ENCODE results near the gene IGSF9B. TPM values are rescaled to one million over a fixed set of nuclear protein-coding genes. Genes with fewer than 3 reads are reported as not detected.
"Not testable (repeated sequence)": the region's sequence is repeated elsewhere in the genome, so short reads cannot be mapped to it uniquely, and the experiment has no call there.

The IGSF9B gene, protein sequence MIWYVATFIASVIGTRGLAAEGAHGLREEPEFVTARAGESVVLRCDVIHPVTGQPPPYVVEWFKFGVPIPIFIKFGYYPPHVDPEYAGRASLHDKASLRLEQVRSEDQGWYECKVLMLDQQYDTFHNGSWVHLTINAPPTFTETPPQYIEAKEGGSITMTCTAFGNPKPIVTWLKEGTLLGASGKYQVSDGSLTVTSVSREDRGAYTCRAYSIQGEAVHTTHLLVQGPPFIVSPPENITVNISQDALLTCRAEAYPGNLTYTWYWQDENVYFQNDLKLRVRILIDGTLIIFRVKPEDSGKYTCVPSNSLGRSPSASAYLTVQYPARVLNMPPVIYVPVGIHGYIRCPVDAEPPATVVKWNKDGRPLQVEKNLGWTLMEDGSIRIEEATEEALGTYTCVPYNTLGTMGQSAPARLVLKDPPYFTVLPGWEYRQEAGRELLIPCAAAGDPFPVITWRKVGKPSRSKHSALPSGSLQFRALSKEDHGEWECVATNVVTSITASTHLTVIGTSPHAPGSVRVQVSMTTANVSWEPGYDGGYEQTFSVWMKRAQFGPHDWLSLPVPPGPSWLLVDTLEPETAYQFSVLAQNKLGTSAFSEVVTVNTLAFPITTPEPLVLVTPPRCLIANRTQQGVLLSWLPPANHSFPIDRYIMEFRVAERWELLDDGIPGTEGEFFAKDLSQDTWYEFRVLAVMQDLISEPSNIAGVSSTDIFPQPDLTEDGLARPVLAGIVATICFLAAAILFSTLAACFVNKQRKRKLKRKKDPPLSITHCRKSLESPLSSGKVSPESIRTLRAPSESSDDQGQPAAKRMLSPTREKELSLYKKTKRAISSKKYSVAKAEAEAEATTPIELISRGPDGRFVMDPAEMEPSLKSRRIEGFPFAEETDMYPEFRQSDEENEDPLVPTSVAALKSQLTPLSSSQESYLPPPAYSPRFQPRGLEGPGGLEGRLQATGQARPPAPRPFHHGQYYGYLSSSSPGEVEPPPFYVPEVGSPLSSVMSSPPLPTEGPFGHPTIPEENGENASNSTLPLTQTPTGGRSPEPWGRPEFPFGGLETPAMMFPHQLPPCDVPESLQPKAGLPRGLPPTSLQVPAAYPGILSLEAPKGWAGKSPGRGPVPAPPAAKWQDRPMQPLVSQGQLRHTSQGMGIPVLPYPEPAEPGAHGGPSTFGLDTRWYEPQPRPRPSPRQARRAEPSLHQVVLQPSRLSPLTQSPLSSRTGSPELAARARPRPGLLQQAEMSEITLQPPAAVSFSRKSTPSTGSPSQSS (N-terminal part only)
- total RNA-seq, result 10 to 100 TPM; 18.7 to 22.3 (median 22.1) TPM

GRCh38 chr11:133956650-133957633, at the start of gene IGSF9B:
IGSF9B (minus strand) TSS chr11:133956968; CDS start chr11:133956754, 214 bp downstream.
- ATAC-seq, result peak; percentile 94

DNA sequence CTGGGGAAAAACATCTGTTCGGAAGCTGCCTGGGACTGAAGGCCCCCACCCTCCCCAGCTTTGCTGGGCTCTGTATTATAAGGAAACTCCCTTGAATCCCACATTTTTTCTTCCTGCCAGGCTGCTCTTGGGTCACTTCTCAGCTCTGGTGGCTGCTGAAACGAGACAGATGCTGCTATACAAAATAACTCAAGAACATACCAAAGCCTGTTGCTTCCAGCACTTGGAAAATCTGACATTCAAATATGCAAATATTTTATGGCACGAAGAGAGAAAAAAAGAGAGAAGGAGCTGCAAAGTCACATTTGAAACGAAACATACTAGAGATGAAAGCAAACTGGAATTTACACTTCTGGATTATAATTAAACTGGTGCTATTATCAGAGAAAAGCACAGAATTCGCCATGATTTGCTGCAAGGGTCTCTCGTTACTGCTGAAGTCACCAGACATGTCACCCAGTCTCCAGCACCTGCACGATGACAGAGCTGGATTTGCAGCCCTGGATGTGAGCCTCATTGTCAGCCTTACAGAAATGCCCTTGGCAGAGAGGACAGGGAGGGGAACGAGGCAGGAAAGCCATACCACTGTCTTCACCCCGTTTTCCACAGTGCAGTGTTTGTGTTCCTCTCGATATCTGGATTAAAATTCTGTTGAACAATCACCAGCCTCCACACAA, 47.9 kb upstream of the IGSF9B start:
- no peak overlapping the region for H3K4me3 Mint-ChIP-seq
- H3K4me1 Mint-ChIP-seq (ENCODE audit: low read depth), result no peaks in the 10 kb centered on the region
- DNase-seq, result no peak
- no peak for ATAC-seq
- H3K9me3 Mint-ChIP-seq, result no peaks in the 10 kb centered on the region
- H3K27me3 Mint-ChIP-seq (ENCODE audit: low read depth), result peaks cover 4% of the 10 kb centered on the region
- H3K36me3 Mint-ChIP-seq (ENCODE audit: insufficient read depth), result no peaks in the 10 kb centered on the region

More at GRCh38 chr11:133956650-133957633, at the start of gene IGSF9B:
- Mint-ChIP-seq H3K27me3 (ENCODE audit: low read depth) (peaks cover 20% of the 10 kb centered on the region), H3K4me1 (ENCODE audit: low read depth) (peaks cover 41% of the 10 kb centered on the region), H3K36me3 (ENCODE audit: insufficient read depth) (no peaks in the 10 kb centered on the region), H3K9me3 (no peaks in the 10 kb centered on the region), H3K4me3 (peak within 1 kb of the TSS; percentile 88)
- peak; percentile 89 for DNase-seq

DNA sequence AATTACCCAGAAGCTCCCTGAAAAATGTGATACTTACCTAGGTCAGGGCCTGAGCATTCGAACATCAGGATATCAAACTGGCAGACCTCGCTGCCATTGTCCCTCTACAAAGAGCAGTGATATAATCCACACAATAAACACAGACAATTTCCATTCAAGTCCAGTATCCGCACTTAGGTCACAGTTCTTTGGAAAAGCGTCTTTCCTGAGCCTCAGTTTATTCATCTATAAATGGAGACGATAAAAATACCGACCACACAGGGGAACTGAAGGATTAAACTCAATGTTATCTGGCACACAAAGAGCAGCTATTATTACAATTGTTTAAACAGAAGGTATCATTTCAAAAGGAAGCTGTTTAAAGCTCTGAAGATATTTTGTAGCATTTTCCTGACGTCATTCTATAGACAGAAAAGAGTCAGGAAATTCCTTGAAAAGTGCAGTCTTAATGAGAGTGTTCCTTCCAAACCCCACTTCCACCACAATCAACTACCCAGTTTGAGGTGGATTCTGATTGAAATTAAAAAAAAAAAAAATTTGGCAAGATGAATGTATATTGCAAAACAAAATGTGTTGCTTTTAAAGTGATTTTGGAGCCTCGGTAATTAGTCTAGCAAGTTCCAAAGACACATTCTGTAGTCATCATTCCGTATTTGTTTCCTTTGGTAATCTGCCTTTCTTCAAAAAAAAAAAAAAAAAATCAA, 47.2 kb upstream of the IGSF9B start:
- ATAC-seq (no peak), DNase-seq (no peak)
- Mint-ChIP-seq H3K9me3 (no peaks in the 10 kb centered on the region), H3K27me3 (ENCODE audit: low read depth) (peaks cover 1% of the 10 kb centered on the region), H3K36me3 (ENCODE audit: insufficient read depth) (no peaks in the 10 kb centered on the region), H3K4me3 (no peak overlapping the region), H3K4me1 (ENCODE audit: low read depth) (no peaks in the 10 kb centered on the region)

DNA sequence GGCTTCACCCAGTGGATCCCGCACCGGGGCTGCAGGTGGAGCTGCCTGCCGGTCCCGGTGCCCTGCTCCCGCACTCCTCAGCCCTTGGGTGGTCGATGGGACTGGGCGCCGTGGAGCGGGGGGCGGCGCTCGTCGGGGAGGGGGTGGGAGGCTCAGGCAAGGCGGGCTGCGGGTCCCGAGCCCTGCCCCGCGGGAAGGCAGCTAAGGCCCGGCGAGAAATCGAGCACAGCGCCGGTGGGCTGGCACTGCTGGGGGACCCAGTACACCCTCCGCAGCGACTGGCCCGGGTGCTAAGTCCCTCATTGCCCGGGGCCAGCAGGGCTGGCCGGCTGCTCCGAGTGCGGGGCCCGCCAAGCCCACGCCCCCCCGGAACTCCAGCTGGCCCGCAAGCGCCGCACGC, 46.1 kb upstream of the IGSF9B start:
- not testable (repeated sequence) for H3K9me3 Mint-ChIP-seq; DNase-seq; H3K4me1 Mint-ChIP-seq (ENCODE audit: low read depth); H3K27me3 Mint-ChIP-seq (ENCODE audit: low read depth); H3K4me3 Mint-ChIP-seq; H3K36me3 Mint-ChIP-seq (ENCODE audit: insufficient read depth); ATAC-seq

GRCh38 chr11:134002338-134002737, 45.6 kb upstream of the IGSF9B start:
- not testable (repeated sequence) for H3K4me3 Mint-ChIP-seq; DNase-seq; ATAC-seq; H3K36me3 Mint-ChIP-seq (ENCODE audit: insufficient read depth); H3K9me3 Mint-ChIP-seq; H3K4me1 Mint-ChIP-seq (ENCODE audit: low read depth); H3K27me3 Mint-ChIP-seq (ENCODE audit: low read depth)

DNA sequence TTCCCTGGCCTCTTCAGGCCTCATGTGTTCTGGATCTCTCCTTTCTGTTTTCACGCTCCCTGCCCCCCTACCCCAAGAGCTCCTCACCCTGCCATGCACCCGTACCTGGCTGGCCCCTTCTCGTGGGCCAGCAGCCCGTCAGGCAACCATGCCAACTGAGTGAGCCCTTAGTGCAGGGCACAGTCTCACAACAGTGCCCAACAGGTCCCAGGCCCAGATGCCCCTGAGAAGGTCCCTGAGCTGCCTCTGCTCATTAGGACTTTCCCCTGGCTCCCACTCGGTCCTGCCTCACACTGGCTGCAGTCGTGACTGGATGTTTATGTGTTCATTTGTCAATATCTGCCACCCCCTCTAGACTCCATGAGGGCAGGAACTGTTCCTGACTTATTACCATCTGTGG, 44.8 kb upstream of the IGSF9B start:
- Mint-ChIP-seq H3K9me3 (no peaks in the 10 kb centered on the region), H3K36me3 (ENCODE audit: insufficient read depth) (no peaks in the 10 kb centered on the region), H3K4me3 (no peak overlapping the region), H3K4me1 (ENCODE audit: low read depth) (no peaks in the 10 kb centered on the region), H3K27me3 (ENCODE audit: low read depth) (no peaks in the 10 kb centered on the region)
- DNase-seq, result no peak
- no peak for ATAC-seq

DNA sequence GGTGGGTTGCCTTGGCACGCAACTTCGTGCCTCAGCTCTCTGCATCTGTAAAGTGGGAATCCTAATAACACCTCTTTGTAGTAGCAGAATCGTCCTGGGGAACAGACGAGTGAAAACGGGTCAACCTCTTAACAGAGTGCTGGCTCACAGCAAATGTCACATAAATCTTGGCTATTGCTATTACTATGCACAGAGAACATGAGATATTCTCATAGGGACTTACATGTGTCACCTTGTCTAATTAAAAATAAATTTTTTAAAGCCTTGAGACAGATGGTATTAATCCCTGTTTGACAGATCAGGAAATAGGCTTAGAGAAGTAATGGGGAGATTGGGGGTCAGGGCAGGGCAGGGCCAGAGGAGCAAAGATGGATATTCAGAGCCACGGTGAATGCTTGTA, 44.3 kb upstream of the IGSF9B start:
- ATAC-seq, result no peak
- Mint-ChIP-seq H3K36me3 (ENCODE audit: insufficient read depth) (no peaks in the 10 kb centered on the region), H3K4me1 (ENCODE audit: low read depth) (no peaks in the 10 kb centered on the region), H3K4me3 (no peak overlapping the region), H3K9me3 (no peaks in the 10 kb centered on the region), H3K27me3 (ENCODE audit: low read depth) (no peaks in the 10 kb centered on the region)
- no peak for DNase-seq

- ATAC-seq (no peak), DNase-seq (no peak)
- Mint-ChIP-seq H3K27me3 (ENCODE audit: low read depth) (peaks cover 3% of the 10 kb centered on the region), H3K36me3 (ENCODE audit: insufficient read depth) (no peaks in the 10 kb centered on the region), H3K9me3 (no peaks in the 10 kb centered on the region), H3K4me3 (no peak overlapping the region), H3K4me1 (ENCODE audit: low read depth) (peaks cover 1% of the 10 kb centered on the region)
Observed at GRCh38 chr11:133999355-133999754, 42.6 kb upstream of the IGSF9B start.

- Mint-ChIP-seq H3K36me3 (ENCODE audit: insufficient read depth) (no peaks in the 10 kb centered on the region), H3K27me3 (ENCODE audit: low read depth) (peaks cover 3% of the 10 kb centered on the region), H3K9me3 (no peaks in the 10 kb centered on the region), H3K4me3 (no peak overlapping the region), H3K4me1 (ENCODE audit: low read depth) (peaks cover 1% of the 10 kb centered on the region)
- ATAC-seq (no peak), DNase-seq (no peak)
Observed at GRCh38 chr11:133997554-133997953, 40.8 kb upstream of the IGSF9B start.

- ATAC-seq, result no peak
- H3K9me3 Mint-ChIP-seq, result no peaks in the 10 kb centered on the region
- H3K27me3 Mint-ChIP-seq (ENCODE audit: low read depth), result peaks cover 3% of the 10 kb centered on the region
- no peak for DNase-seq
- H3K4me1 Mint-ChIP-seq (ENCODE audit: low read depth), result peaks cover 1% of the 10 kb centered on the region
- H3K36me3 Mint-ChIP-seq (ENCODE audit: insufficient read depth), result no peaks in the 10 kb centered on the region
- H3K4me3 Mint-ChIP-seq, result no peak overlapping the region
Observed at GRCh38 chr11:133996671-133997070, 39.9 kb upstream of the IGSF9B start.

GRCh38 chr11:133995066-133995465, 38.3 kb upstream of the IGSF9B start:
- DNase-seq (no peak), ATAC-seq (peak in 1 of 2 donors; percentile 23)
- H3K27me3 Mint-ChIP-seq (ENCODE audit: low read depth), result peaks cover 4% of the 10 kb centered on the region
- peaks cover 4% of the 10 kb centered on the region for H3K4me1 Mint-ChIP-seq (ENCODE audit: low read depth)
- H3K4me3 Mint-ChIP-seq, result no peak overlapping the region
- H3K36me3 Mint-ChIP-seq (ENCODE audit: insufficient read depth), result no peaks in the 10 kb centered on the region
- H3K9me3 Mint-ChIP-seq, result no peaks in the 10 kb centered on the region

GRCh38 chr11:133993921-133994320, 37.2 kb upstream of the IGSF9B start:
- H3K27me3 Mint-ChIP-seq (ENCODE audit: low read depth), result peaks cover 4% of the 10 kb centered on the region
- DNase-seq (no peak), ATAC-seq (no peak)
- H3K9me3 Mint-ChIP-seq, result no peaks in the 10 kb centered on the region
- H3K36me3 Mint-ChIP-seq (ENCODE audit: insufficient read depth), result no peaks in the 10 kb centered on the region
- no peak overlapping the region for H3K4me3 Mint-ChIP-seq
- peaks cover 4% of the 10 kb centered on the region for H3K4me1 Mint-ChIP-seq (ENCODE audit: low read depth)
